NCI-H226 (cell line): Measurements from ENCODE around the gene TAS2R43.
"Not testable (repeated sequence)": the region's sequence is repeated elsewhere in the genome, so short reads cannot be mapped to it uniquely, and the experiment has no call there.

Experiments used
- DNase-seq: peaks from one replicate; pipeline ENCODE4 v3.0.0-alpha.2; 2015

The TAS2R43 gene, protein sequence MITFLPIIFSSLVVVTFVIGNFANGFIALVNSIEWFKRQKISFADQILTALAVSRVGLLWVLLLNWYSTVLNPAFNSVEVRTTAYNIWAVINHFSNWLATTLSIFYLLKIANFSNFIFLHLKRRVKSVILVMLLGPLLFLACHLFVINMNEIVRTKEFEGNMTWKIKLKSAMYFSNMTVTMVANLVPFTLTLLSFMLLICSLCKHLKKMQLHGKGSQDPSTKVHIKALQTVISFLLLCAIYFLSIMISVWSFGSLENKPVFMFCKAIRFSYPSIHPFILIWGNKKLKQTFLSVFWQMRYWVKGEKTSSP

GRCh38 chr12:11092128-11092527 is at the start of gene TAS2R43:
TAS2R43 (minus strand) TSS chr12:11092313; CDS start chr12:11092229, 84 bp downstream.
- DNase-seq = no peak

GRCh38 chr12:11136075-11136474 is 44.0 kb upstream of the TAS2R43 start:
- no peak for DNase-seq

DNA sequence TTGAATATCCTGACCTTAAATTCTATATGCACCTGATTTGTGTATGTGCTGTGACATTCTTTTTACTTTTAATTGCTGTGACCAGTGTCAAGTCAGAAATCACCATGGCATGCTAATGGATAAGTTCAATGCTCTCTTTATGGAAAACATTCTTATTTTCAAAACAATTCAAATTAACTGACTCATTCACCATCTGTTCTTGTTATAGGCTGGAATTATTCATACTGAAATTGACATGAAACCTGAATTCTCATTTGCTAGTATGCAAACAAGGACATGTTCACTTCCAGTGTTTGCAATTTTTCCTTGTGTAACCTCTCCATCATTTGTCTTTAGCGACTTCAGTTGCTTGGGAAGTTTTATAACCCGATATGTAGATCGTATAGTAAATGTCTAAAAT is 42.2 kb upstream of the TAS2R43 start, which contains the start of gene TAS2R30:
TSS of gene TAS2R30 (minus strand) at position 340 of the 400 bp plus-strand sequence. CDS start 400 bp downstream, outside the sequence.
- no peak for DNase-seq

DNA sequence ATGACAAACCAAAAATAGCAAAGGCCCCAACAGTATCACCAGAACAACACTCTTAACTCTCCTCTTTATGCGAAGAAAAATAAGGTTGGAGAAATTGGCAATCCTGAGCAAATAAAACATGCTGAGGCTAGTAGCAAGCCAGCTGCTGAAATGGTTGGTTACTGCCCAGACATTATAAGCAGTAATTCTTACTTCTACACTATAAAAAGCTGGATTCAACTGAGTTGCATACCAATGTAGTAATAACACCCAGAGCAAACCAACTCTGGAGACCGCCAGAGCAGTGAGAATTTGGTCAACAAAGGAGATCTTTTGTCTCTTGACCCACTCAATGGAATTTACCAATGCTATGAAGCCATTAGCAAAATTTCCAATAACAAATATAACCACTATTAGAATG is 41.7 kb upstream of the TAS2R43 start:
- DNase-seq = no peak

DNA sequence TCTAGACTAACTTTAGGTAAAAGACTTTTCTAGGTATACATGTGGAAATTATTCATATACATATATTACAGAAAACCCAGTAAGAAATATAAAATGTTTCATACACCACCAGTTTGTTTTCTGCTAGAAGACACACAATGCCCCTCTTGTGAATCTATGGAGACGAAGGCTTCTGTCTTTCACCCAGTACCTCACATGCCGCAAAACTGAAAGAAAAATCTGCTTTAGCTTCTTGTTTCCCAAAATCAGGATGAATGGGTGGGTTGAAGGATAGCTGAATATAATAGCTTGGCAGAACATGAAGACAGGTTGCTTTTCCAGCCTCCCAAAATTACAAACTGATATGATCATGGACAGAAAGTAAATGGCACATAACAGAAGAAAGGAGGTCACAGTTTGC is 41.0 kb upstream of the TAS2R43 start:
- no peak for DNase-seq

DNA sequence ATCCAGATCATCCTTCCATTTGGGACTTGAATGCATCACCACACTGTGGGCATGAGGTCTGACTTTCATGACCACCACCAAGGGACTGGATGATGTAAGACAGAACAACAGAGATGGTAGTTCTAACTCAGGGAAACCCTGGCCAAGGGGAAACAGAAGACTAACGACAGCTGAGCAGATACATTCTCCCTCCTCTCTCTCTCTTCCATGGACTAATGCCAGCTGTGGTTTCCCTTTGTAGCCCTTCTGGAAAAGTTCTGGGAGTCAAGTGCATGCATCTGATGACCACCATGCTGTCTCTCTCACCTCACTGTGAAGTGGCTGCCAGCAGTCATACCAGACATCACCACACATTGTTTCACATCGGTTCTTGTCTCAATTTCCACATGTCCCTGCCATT is 38.9 kb upstream of the TAS2R43 start:
- DNase-seq = no peak

DNA sequence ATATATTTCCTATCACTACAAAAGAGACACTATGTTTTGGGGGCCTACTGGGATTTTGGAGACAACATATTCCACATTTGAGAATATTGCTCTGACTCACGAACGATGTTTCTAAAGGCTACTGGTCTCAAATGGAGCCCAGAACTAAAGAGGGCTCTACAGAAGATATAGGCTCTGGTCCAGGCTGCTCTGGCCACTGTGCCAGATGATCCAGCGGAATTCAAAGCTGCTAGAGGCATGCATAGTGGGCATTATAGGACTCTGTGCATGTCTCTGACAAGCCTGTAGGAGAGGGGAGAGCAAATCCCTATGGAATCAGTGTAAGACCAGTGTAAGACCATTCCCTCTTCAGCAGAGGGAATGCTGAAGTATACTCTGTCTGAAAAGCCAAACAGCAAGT is 38.3 kb upstream of the TAS2R43 start:
- no peak for DNase-seq

DNA sequence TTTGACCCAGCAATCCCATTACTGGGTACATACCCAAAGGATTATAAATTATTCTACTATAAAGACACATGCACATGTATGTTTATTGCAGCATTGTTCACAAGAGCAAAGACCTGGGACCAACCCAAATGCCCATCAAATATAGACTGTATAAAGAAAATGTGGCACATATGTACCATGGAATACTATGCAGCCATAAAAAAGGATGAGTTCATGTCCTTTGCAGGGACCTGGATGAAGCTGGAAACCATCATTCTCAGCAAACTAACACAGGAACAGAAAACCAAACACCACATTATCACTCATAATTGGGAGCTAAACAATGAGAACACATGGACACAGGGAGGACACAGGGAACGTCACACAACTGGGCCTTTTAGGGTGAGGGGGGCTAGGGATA is 22.0 kb upstream of the TAS2R43 start:
- DNase-seq = not testable (repeated sequence)

GRCh38 chr12:11111213-11111612 is 19.1 kb upstream of the TAS2R43 start:
- DNase-seq = not testable (repeated sequence)

DNA sequence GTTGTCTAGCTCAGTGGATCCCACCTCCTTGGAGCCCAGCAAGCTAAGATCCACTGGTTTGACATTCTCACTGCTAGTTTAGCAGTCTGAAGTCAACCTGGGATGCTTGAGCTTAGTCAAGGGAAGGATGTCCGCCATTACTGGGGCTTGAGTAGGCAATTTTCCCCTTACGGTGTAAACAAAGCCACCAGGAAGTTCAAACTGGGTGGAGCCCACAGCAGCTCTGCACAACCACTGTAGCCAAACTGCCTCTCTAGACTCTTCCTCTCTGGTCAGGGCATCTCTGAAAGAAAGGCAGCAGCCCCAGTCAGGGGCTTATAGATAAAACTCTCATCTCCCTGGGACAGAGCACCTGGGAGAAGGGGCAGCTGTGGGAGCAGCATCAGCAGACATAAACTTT is 16.7 kb upstream of the TAS2R43 start:
- no peak for DNase-seq

- no peak for DNase-seq
Measured at GRCh38 chr12:11107719-11108118, 15.6 kb upstream of the TAS2R43 start.

GRCh38 chr12:11106288-11106687 is 14.2 kb upstream of the TAS2R43 start:
- no peak for DNase-seq

GRCh38 chr12:11105546-11105945 is 13.4 kb upstream of the TAS2R43 start:
- DNase-seq = no peak

GRCh38 chr12:11094910-11095309 is 2.8 kb upstream of the TAS2R43 start:
- not testable (repeated sequence) for DNase-seq

DNA sequence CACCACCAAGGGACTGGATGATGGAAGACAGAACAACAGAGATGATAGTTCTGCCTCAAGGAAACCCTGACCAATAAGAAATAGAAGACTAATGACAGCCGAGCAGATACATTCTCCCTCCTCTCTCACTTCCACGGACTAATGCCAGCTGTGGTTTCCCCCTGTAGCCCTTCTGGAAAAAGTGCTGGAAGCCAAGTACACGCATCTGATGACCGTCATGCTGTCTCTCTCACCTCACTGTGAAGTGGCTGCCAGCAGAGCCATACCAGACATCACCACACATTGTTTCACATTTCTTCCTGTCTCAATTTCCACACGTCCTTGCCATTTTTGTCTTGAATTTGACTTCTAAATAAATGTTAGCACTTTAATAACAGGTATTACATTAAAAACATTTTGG is 2.9 kb downstream of the TAS2R43 start:
- no peak for DNase-seq

DNA sequence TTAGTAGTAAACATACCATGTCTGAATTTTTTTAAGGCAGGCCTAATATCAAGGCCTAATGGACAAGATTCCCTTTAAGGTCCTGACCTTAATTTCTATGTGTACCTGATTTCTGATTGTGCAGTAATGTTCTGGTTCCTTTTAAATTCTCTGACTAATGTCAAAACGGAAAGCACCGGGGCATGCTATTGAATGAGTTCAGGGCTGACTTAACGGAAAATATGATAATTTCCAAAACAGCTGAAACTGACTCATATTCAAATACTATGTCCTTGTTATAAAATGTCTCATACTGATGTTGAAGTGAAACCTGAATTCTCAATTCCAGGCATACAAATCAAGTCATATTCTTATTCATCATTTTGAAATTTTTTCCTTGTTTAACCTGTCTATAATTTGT is 6.7 kb downstream of the TAS2R43 start:
- no peak for DNase-seq

DNA sequence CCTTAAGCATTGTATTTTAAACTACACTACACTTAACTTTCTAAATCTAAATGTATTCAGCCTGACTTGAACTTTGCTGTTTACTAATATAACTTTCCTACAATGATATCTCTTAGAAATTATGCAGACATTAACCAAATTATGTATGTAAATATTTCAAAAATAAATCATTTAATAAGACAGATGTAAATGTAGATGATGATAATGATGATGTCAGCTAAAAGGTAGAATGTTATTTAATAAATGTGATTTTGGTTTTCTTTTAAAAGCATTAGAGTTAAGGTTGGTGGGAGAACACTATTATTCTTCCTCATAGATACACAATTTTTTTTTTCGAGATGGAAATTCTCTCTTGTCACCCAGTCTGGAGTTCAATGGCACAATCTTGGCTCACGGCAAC is 10.1 kb downstream of the TAS2R43 start:
- DNase-seq = no peak

GRCh38 chr12:11078246-11078645 is 13.9 kb downstream of the TAS2R43 start:
- DNase-seq = no peak

DNA sequence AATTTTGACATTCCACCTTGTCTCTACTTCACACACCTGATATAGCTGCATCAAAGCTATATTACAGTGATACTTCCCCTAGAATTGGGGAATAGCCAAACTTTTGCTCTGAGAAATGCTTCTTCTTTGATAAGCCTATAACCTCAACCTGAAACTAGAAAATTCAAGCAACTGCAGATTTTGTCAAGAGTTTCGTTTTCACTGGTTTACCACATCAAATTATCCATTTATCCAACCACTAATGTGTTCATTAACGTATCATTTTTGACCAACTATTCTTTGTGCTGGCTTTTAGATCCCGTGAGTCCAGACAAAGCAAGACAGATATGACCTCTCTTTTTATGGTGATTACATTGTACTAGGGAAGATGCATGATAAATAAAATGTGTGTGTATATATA is 16.5 kb downstream of the TAS2R43 start:
- no peak for DNase-seq

DNA sequence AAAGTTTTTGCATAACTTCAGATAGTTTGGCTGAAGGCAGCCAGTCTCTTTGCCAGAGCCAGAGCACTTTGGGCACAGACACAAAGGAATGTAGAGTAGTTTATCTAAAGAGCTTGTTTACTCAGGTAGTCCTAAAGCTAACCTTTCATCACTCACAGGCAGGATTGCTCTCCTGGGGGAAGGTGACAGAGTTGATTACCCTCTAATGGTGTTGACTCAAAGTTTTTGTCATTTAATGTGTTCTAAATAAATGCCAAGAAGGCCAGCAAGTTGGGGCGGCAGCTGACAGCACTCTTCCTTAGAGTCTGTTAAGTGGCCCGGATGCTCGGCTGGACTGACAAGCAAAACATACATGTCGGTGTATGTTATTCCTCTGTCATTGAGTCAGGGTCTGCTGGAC is 20.7 kb downstream of the TAS2R43 start:
- DNase-seq = no peak

DNA sequence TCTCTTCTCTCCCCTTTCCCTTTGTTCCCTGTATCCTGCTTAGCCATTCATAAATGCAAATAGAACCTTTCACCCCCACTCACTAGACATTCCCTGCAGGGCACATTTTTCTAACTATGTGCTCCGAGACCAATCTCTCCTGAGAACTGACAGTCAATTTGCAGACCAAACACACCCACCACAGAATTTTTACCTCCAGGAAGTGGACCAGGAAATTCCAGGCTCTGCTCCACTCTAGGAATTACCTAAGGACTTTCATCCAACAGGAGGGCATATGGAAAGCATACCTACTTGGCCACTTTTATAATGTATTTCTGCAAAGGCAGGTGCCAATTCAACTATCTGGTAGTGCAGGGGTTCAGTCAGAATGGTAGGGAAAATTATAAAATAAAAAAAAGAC is 21.1 kb downstream of the TAS2R43 start:
- no peak for DNase-seq

DNA sequence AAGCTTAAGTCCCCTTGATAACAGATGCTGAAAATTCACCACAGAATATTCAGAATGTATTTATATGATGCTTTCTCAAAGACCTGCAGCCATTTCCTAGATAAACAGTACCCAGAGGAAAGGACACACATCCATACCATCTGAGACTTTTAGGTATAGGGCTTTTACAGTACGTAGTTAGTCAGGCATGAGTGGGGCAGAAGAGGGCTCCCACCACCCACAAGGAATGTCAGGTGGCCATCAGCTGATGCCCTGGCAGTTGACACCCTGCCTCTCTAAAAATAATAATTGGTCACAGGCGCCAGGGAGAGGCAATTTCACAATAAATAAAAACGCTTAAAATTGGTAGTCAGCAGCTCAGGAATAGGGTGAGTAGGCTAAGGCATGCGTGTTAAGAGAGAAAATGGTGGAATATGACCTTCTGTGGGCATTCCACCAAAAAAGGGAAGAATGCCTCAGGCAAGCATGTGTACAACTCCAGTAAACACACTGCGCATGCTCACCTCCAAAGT is 22.2 kb downstream of the TAS2R43 start:
- DNase-seq = no peak

GRCh38 chr12:11067514-11067913 is 24.6 kb downstream of the TAS2R43 start:
- peak; percentile 62 for DNase-seq

- not testable (repeated sequence) for DNase-seq
Measured at GRCh38 chr12:11062194-11062593, 29.9 kb downstream of the TAS2R43 start, which contains the start of gene TAS2R46. TAS2R46 (minus strand) TSS chr12:11062294; CDS start chr12:11062294, 0 bp downstream.

DNA sequence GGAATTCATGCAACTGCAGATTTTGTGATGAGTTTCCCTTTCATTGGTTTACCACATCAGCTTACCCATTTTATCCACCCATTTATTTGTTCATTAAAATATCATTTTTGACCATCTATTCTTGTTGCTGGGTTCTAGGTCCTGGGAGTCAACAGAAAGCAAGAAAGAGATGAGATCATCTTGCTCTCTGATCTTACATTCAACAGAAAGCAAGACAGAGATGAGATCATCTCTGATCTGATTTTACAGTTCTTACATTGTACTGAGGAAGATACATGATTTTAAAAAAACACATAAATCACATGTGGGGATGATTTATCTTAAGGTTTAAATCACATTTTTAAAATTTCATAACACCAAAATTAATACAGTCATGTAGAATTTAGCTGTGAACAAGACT is 32.3 kb downstream of the TAS2R43 start:
- DNase-seq = peak; percentile 9
